HL-60 (cell line): Measurements from ENCODE around the gene ARFGAP3.

ENCODE experiments used
- GABPA ChIP-seq: IDR thresholded peaks from 2 replicates; pipeline ENCODE4 v1.6.1; 2012; ENCODE audit warnings: low read depth
- POLR2AphosphoS5 ChIP-seq: IDR thresholded peaks from 2 replicates; pipeline ENCODE4 v1.6.1; 2012; ENCODE audit warnings: low read depth
- REST ChIP-seq: IDR thresholded peaks from 2 replicates; pipeline ENCODE4 v1.6.1; 2012; ENCODE audit warnings: low read depth; ENCODE audit not compliant: insufficient replicate concordance
- TF ChIP-seq, protein P1 (sequence below): IDR thresholded peaks from one replicate; pipeline ENCODE4 v1.5.1; 2011; ENCODE audit warnings: low read length, control low read depth, inconsistent platforms; ENCODE audit not compliant: insufficient read depth

- TF ChIP-seq, protein P1, sequence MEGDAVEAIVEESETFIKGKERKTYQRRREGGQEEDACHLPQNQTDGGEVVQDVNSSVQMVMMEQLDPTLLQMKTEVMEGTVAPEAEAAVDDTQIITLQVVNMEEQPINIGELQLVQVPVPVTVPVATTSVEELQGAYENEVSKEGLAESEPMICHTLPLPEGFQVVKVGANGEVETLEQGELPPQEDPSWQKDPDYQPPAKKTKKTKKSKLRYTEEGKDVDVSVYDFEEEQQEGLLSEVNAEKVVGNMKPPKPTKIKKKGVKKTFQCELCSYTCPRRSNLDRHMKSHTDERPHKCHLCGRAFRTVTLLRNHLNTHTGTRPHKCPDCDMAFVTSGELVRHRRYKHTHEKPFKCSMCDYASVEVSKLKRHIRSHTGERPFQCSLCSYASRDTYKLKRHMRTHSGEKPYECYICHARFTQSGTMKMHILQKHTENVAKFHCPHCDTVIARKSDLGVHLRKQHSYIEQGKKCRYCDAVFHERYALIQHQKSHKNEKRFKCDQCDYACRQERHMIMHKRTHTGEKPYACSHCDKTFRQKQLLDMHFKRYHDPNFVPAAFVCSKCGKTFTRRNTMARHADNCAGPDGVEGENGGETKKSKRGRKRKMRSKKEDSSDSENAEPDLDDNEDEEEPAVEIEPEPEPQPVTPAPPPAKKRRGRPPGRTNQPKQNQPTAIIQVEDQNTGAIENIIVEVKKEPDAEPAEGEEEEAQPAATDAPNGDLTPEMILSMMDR, result no peak
- no peak for TF ChIP-seq POLR2AphosphoS5
- no peak for TF ChIP-seq GABPA
- no peak for TF ChIP-seq REST
These were observed 890 bp upstream of the ARFGAP3 start for GRCh38 chr22:42857845-42858481.
